Left colon (tissue), 2 donors: Measurements from ENCODE around the gene GABPB1. TPM values are rescaled to one million over a fixed set of nuclear protein-coding genes. Genes with fewer than 3 reads are reported as not detected.

ENCODE experiments used
- ATAC-seq: fragments of 200-7000 bp; cut with Tn5 transposase; one replicate; pipeline ENCODE4 v1.9.1; 2020; ENCODE audit warnings: mild to moderate bottlenecking, moderate library complexity
- DNase-seq, 2 donors: peaks; one replicate each; pipeline ENCODE4 v3.0.0-alpha.2; 2020
- intact Hi-C, 2 donors: fragments of 100-400 bp; cut with DNase I in 1 of 2; cut with micrococcal nuclease in 1 of 2; formaldehyde crosslinking; loops; one replicate each; pipeline versions ENCODE4 v1.11.2 to v1.14.0; 2022; cut with DNase I, micrococcal nuclease
- total RNA-seq, 2 donors: library from RNA; stranded (reverse); fragmentation: NEBNext Ultra II Directional; extraction: Animal tissue kit (Norgen Biotek cat#: 25700); gene quantifications; one replicate each; pipeline ENCODE4 v1.2.1, GENCODE V29; 2021
- donor health status: DM: no; HTN: no; CAD: no.
- donor health status: DM: yes; HTN: yes; CAD: no.

Gene GABPB1
- total RNA-seq, 2 donors from 2014 or later = 11.0 to 11.9 TPM

DNA sequence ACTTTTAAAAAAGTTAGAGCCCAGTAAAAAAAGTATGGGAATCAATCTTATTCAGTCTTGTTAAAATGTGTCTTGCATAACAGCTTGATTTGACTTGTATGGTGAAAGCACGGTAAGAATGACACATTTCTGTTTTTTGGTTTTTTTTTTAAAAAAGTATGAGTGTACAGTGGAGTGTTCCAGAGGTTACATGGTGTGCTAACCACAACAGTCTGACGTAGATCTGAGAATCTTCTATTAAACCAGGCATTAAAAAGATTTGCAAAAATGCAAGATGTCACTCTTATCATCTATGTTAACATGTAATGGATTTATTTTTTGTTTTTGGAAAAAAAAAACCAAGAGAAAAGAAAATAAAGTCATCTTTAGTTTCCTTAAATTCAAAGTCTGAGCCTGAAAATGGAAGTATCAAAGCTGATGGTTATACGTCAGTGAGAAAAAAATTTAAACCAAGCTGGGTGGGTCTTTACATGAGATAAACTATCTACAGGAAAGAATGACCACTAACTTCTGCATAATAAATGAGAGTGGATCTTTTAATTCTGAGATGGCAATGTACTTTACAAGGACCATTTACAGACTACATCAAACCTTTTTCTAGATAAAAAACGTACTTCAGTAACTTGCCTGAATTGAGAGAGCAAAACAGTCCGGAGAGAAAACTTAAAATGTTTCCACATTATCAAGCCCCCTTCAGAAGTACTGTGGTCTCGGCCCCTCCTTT is 1.6 kb downstream of the GABPB1 start:
- no peak for DNase-seq
- intact Hi-C loops = no loop called here
- no peak for ATAC-seq

DNA sequence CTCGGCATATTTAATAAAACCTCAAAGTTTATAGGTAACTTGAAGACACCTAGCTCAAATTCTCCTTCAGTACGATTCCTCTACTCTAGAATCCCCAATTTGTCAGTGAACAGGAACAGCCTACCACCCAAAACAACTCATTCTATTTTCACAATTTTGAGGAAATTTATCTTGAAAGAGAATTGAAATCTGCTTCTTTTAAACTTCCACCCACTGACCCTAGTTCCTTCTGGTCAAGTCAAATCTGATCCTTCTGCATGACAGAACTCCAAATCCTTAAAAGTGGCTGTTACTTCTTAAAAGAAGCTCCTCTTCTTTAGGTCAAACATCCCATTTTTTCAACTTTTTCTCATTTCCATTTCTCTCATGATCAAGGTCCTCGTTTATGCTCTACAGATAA is 4.4 kb downstream of the GABPB1 start:
- intact Hi-C loops = no loop called here
- no peak for DNase-seq
- ATAC-seq = no peak

DNA sequence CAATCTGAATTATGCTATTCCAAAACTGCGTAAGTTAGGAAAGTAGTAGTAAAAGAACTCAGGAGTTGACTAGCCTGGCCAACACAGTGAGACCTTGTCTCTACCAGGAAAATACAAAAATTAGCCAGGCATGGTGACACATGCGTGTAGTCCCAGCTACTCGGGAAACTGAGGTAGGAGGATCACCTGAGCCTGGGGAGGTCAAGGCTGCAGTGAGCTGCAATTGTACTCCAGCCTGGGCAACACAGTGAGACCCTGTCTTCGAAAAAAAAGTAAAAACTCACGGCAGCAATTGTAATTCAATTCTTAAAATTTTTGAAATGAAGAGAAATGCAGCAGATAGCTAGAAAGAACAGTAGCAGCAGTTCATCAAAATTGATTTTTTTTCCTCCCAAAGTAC is 9.7 kb downstream of the GABPB1 start:
- ATAC-seq (no peak), DNase-seq (no peak)
- intact Hi-C loops = no loop called here

DNA sequence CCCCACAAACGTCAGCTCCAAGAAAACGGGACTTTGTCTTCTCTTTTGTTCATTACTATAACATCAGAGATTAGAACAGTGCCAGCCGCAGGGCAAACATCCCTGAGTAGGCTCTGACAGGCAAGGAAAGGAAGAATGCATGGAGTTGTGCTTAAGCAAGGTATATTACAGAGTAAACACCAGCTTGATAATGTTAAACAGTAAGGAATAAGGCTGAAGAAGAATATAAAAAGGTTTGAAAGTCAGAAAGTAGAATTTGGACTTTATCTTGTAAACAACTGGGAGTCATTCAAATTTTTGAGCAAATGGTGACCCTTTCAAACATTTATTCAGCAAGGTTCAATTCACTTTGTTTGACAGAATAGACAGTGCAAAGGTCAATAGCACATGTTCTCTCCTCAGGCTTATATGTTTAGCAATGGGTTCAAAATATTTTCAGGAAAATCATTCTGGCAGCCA is 11.0 kb downstream of the GABPB1 start:
- intact Hi-C loops = no loop called here
- ATAC-seq = peak; percentile 93
- DNase-seq = peak; percentile 59 to 75

DNA sequence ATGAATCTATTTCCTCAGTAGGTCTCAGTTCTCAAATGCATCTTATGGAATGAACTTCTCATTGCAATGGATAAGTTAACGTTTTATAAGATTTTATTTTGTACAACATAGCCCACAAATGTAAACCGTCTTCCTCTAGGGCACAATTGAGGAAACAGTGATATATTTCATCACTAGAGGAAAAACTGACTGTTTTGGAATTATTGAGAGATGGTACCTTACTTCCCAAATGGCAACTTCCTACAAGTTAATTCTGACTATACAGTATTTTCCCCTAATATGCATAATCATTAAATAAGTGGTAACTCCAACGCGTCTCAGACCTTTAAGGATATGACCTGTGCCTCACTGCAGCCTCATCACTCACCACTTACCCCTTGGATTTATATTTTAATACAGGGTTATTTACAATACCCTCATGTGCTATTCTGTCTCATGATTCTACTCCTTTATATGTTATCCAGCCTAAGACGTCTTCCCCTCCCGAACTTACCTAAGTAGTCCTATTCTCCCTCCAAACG is 13.3 kb downstream of the GABPB1 start:
- ATAC-seq (no peak), DNase-seq (no peak)
- intact Hi-C loops = no loop called here

DNA sequence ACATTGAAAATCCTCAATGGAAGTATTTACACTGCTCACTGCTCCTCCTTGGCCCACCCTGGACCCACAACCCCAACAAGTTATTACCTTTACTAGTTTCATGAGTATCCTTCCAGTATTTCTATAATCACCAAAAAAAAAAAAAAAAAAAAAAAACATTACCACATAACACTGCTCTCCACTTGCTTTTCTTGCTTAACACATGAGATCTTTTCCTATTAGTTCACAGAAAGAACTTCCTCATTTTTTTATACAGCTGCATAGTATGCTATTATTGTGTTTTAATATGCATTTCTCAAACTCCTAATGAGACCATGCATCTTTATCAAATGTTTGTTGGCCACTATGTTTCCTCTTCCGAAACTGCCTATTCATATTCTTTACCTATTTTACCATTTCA is 14.6 kb downstream of the GABPB1 start:
- no peak for ATAC-seq
- intact Hi-C loops = no loop called here
- no peak for DNase-seq

GRCh38 chr15:50339717-50340116 is 15.3 kb downstream of the GABPB1 start:
- DNase-seq (no peak), ATAC-seq (no peak)
- intact Hi-C loops = no loop called here

- intact Hi-C loops = no loop called here
- DNase-seq (no peak), ATAC-seq (no peak)
Observed at GRCh38 chr15:50335251-50335650, 19.7 kb downstream of the GABPB1 start.

- intact Hi-C loops = no loop called here
- DNase-seq (no peak), ATAC-seq (no peak)
Observed at GRCh38 chr15:50333229-50333628, 21.8 kb downstream of the GABPB1 start.

- ATAC-seq (no peak), DNase-seq (no peak)
Observed at GRCh38 chr15:50330921-50331320, 24.1 kb downstream of the GABPB1 start.

DNA sequence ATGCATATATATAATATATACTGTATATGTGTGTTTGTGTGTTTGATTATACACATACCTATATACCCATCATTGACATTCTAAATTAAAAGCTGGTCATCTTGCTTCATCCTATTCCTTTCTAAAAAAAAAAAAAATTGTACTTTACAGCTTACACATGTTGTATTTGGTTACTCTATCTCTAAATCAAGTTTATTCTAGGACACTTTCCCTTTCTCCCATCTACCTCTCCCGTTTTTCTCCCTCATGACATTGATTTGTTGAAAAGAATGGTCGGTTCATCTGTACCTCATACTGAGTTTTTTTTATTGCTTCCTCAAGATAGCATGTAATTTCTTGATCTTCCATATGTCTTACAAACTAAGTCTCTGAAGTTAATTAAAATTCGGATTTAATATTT is 26.9 kb downstream of the GABPB1 start:
- DNase-seq (no peak), ATAC-seq (no peak)
- intact Hi-C loops = no loop called here

More at GRCh38 chr15:50330921-50331320, 24.1 kb downstream of the GABPB1 start:
- intact Hi-C loops = no loop called here

DNA sequence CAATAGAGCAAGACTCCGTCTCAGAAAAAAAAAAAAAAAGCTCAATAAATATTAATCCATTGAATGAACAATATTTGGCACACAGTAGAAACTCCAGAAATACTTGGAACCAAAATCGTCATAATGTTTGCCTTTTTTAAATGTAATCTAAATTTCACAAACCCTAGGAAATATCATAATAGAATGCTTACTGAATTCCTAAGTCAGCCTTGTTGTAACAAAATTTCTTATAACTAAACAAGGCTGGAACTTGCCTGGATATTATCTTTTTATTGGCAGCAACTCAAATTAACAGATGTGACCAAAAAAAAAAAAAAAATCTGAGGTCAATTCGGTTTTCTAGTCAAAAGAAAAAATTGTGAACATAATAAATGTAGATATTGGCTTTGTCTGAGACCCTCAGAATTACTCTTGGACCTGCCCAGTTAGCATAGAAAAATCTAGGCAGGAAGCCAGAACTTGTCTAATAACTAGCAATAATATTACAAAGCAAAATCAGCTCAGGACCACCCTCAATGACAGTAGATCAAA is 33.3 kb downstream of the GABPB1 start:
- DNase-seq (no peak), ATAC-seq (no peak)
- intact Hi-C loops = no loop called here

DNA sequence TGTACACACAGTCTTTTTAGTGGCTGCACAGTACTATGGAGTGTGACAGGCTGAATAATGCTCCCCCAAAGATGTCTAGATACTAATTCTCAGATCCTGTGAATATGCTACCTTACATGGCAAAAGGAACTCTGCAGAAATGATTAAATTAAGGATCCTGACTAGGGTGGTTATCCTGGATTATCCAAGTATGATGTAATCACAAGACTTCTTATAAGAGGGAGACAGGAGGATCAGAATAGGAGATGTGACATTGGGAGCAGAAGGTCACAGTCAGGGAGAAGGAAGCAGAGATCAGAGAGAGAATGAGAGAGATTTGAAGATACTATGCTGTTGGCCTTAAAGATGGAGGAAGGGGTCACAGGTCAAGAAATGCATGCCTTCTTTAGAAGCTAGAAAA is 34.5 kb downstream of the GABPB1 start:
- intact Hi-C loops = no loop called here
- DNase-seq (no peak), ATAC-seq (no peak)

DNA sequence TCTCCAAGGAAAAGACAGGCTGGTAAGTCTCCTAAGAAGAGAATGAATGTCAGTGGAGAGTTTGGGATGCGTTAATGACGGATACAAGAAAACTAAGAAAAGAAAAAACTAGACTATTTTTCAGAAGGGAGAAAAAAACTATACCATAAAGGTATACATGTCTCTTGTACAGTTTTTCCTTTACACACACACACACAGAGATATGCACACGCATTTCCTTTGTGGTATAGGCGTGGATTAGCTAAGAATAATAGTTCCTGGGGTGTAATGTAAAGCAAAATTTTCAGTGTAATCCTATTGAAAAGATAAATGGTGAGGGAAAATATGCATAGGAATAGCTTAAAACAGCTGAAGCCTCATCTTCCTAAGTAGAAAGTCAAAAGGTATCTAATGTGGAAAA is 36.3 kb downstream of the GABPB1 start:
- DNase-seq = no peak
- ATAC-seq = no peak
- intact Hi-C loops = no loop called here

- DNase-seq = no peak
- intact Hi-C loops = no loop called here
- ATAC-seq = peak; percentile 56
Observed at GRCh38 chr15:50315814-50316630, 39.0 kb downstream of the GABPB1 start.

DNA sequence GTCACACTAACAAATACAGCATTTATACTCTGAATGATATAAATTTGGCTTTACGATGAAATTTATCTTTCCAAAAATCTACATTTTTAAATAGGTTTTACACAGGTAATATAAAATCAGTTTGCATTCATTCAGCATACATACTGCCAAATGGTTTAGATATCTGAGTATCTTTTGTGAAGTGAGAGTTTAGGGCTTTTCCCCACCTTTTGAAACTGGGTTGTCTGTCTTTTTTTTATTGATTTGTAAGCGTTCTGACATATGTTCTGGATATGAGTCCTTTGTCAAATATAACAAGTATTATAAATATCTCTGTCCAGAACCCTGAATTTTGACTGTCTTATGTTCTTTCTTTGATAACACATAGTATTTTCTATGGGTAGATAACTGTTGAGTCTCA is 42.4 kb downstream of the GABPB1 start:
- intact Hi-C loops = no loop called here
- DNase-seq (no peak), ATAC-seq (no peak)

- DNase-seq = no peak
- intact Hi-C loops = no loop called here
- no peak for ATAC-seq
Observed at GRCh38 chr15:50307799-50308198, 47.2 kb downstream of the GABPB1 start.

DNA sequence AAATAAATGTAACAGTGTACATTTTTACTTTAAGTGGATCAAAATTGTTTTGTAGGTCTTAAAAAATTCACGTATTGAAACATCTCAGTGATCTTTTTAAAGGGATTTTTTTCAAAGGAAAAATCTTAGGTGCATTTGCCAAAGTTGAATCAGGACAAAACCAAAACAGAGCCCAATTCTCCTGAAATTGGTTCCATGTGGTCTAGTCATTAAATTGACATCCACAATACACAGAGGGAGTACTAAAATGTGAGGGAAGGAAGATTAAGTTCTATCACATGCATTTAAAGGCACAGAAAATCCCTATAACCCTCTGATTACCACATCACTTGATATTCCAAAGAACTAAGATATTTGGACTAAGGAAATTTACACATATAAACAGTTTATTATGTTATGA is 50.2 kb downstream of the GABPB1 start:
- intact Hi-C loops = no loop called here
- no peak for ATAC-seq

DNA sequence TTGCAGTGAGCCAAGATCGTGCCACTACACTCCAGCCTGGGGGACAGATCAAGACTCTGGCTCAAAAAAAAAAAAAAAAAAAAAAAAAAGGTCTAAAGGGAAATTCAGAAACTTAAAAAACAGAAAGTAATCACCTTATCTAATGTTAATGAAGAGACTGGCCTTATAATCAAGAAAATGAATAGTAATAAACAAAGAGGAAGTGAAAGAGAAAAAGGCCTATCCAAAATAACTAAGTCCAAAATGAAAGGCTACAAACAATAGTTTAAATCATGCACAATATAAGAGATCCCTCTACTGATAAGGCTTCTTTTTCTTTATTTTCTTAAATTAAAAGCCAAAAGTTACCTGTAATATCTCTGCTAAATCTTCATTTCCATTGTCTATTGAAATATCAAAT is 52.4 kb downstream of the GABPB1 start:
- intact Hi-C loops = no loop called here
- ATAC-seq (no peak), DNase-seq (no peak)

More for the DNA sequence above, 50.2 kb downstream of the GABPB1 start:
- no peak for DNase-seq

DNA sequence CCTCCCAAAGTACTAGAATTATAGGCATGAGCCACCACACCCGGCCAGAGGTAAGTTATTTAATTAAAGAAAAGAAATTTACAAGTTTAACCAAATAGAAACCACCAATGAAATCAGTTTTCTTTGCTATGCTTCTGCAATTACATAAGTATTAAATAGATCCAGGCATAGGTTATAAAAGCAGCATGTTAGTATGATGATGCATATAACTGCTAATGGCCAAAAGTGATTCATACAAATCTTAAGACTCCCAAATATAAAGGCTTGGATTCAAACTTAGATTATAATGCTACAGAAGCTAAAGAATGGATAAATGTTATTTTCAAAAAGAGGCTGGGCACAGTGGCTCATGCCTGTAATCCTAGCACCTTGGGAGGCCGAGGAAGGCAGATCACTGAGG is 56.7 kb downstream of the GABPB1 start:
- DNase-seq = no peak
- ATAC-seq = no peak
- intact Hi-C loops = loop anchor here in 1 of 2 donors (10.0 kb wide), 1 partner anchor 64 kb away; no protein-coding TSS in a partner anchor
